GM19193 (cell line): ENCODE measurements around the gene EIF4ENIF1.
A peak's percentile ranks its signal among the peaks of the same experiment; 100 is the strongest.

ENCODE experiments used
- POLR2A ChIP-seq: IDR thresholded peaks from 4 replicates; pipeline ENCODE4 v1.6.1; 2011; ENCODE audit not compliant: insufficient read depth, insufficient read length; ENCODE audit errors: extremely low read depth

Gene EIF4ENIF1, protein sequence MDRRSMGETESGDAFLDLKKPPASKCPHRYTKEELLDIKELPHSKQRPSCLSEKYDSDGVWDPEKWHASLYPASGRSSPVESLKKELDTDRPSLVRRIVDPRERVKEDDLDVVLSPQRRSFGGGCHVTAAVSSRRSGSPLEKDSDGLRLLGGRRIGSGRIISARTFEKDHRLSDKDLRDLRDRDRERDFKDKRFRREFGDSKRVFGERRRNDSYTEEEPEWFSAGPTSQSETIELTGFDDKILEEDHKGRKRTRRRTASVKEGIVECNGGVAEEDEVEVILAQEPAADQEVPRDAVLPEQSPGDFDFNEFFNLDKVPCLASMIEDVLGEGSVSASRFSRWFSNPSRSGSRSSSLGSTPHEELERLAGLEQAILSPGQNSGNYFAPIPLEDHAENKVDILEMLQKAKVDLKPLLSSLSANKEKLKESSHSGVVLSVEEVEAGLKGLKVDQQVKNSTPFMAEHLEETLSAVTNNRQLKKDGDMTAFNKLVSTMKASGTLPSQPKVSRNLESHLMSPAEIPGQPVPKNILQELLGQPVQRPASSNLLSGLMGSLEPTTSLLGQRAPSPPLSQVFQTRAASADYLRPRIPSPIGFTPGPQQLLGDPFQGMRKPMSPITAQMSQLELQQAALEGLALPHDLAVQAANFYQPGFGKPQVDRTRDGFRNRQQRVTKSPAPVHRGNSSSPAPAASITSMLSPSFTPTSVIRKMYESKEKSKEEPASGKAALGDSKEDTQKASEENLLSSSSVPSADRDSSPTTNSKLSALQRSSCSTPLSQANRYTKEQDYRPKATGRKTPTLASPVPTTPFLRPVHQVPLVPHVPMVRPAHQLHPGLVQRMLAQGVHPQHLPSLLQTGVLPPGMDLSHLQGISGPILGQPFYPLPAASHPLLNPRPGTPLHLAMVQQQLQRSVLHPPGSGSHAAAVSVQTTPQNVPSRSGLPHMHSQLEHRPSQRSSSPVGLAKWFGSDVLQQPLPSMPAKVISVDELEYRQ

DNA sequence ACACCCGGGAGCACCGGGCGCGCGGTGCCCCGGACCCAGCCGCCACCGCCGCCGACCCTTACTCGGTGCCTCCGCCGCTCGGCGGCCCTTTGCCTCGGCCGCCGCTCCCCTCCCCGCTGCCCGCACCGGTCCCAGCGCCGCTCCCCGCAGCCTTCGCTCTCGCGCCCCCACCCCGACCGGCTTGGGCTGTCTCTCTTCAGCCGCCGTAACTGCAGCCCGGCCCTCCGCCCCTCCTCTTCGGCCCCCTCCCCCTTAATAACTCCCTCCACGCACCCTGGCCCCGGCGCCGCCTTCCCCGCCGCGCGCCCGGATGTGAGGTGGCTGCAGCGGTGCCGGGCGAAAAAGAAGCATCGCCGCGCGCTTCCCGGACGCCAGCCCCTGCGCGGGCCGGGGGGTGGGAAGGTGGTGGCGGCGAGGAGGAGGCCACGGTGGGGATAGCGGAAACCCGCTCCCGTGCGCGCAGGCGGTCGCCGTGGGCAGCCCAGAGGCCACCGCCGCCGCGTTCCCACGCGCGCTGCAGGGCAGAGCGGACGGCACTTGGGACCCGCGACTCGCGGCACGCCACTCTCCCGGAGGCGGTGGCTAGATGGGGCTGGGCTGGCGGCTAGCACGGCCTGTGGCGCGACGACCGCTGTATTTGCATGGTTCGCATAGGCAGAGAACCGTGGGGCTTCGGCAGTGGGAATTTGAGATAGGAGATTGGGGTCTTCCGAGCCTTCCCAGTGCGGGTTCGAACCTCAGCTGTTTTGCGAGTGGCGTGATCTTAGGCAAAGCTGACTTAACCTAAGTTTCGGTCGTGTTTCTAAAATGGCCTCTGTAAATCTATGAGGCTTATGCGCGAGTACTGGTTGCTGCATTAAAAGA lies at the start of gene EIF4ENIF1:
Gene EIF4ENIF1, minus strand, starts transcription at position 211 of the 864 bp plus-strand sequence. CDS start 1,124 bp downstream, outside the sequence.
- TF ChIP-seq POLR2A, result peak; percentile 81

DNA sequence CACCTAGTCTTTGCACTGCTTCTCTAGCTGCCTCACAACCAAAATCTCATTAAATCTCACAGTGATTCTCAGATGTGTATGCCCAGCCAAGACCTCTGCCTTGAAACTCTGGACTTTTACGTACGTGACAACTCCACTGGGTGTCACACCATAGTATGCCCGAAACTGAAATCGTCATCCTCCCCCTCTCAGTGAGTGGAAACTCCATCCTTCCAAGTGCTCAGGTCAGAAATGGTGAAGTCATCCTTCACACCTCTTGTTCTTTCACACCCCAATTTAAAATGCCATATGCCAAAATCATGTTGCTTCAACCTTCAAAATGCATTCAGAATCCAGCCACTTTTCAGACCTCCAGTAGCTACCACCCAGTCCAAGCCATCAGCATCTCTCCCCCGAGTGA lies 49.2 kb upstream of the EIF4ENIF1 start:
- no peak for TF ChIP-seq POLR2A

DNA sequence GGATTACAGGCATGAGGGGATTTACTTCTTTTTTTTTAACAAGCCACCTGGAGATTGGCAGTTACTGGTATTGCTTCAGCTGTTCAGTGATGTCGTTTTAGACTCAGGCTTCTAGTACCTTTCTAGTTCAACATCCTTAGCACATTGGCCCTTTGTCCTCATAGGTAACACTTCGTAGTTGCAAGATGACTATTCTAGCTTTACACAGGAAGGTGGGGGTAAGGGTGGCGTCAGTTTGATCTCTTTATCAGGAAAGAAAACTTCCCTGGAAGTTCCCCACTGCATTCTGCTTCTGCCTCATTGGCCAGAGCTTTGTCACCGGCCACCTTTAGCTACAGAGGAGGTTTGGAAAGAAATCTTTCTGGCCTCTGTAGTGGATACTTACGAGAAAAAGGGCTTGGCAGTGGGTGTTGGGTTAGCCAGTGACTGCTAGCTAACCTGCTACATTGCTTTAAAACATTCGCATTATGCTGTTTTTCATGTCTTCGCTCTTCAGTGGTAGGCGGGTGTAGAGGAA lies 47.4 kb upstream of the EIF4ENIF1 start:
- no peak for TF ChIP-seq POLR2A

DNA sequence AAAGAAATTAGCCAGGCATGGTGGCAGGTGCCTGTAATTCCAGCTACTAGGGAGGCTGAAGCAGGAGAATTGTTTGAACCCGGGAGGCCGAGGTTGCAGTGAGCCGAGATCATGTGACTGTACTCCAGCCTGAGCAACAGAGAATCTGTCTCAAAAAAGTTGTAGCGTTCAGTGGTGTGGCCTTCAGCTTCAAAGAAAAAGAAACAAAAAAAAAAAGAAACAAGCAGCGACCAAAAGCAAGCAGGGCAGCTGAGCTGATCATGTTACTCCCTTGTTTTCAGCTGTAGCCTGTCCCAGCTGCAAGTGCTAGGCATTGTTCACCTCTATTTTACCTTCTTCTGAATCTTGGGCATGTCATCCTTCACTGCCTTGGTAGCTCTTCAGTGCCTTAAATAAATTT lies 43.7 kb upstream of the EIF4ENIF1 start:
- TF ChIP-seq POLR2A, result no peak

DNA sequence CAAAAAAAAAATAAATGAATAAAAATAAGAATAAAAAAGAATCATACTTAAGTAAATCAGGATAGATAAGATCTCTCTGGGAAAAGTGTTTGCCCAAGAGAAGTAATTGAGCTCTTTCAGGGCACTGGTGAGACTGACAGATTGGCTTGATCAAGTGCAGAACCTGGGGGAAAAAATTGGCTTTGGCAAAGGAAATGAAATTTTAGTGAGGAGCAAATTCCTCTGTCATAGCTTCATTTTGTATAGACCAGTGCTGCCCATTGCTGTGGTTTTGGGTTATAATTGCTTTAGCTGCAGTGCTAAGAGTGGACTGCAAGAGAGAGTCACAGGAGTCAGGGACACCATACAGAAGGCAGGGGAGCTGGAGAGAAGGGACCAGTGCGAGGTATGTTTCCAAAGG lies 42.4 kb upstream of the EIF4ENIF1 start:
- TF ChIP-seq POLR2A, result no peak

DNA sequence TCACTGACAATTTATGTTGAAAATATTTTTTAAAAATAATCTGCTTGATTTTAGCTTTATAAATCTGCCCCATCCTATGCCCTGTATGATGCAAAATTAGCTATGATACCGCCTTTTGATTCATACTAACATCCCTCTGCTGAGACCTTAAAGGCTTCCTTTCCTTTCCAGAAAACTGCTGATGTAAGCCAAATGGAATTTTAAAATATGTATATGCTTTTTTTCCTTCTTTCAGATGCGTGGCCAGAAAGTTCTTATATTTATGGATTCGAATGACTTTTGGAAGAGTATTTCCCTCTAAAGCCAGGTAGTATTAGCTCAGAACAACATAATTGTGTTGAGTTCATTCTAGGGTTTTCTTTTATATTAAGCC lies 41.2 kb upstream of the EIF4ENIF1 start:
- TF ChIP-seq POLR2A, result no peak

DNA sequence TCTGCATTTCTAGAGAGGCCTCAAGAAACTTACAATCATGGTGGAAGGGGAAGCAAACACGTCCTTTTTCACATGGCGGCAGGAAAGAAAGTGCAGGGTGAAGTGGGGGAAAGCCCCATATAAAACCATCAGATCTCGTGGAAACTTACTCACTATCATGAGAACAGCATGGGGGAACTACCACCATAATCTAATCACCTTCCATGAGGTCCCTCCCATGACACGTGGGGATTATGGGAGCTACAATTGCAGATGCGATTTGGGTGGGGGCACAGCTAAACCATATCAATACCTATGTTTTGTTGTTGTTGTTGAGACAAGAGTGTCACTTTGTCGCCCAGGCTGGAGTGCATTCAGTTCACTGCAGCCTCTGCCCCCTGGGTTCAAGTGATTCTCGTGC lies 36.6 kb upstream of the EIF4ENIF1 start:
- TF ChIP-seq POLR2A, result no peak

DNA sequence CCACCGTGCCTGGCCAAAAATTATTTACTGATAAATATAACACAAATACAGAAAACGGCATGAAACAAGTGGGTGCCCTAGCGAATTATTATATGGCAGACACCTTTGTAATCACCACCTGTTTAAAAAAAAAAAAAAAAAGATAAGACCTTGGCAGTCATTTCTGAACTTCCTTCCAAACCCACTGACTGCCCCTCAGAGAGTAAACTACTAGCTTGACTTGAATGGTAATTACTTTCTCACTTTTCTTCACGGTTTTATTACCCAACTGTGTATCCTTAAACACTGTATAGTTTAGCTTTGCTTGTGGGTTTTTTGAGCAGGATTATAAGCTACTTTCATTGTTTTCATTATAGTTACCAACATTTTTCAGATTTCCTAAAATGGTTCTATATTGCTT lies 30.4 kb upstream of the EIF4ENIF1 start:
- TF ChIP-seq POLR2A, result no peak

DNA sequence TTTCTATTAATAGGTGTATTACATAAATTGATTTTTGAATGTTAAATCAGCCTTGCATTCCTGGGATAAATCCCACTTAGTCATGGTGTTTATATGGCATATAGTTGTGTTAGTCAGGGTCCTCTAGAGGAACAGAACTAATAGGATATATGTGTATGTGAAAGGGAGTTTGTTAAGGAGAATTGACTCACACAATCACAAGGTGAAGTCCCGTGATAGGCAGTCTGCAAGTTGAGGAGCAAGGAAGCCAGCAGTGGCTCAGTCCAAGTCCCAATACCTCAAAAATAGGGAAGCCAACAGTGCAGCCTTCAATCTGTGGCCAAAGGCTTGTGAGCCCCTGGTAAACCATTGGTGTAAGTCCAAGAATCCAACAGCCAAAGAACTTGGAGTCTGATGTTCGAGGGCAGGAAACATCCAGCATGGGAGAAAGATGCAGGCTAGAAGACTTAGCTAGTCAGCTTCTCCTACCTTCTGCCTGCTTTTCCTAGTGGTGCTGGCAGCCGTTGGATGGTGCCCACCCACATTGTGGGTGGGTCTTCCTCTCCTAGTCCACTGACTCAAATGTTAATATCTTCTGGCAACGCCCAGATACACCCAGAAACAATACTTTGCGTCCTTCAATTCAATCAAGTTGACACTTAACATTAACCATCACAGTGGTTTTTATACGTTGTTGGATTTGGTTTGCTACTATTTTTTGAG lies 19.6 kb upstream of the EIF4ENIF1 start:
- TF ChIP-seq POLR2A, result no peak

DNA sequence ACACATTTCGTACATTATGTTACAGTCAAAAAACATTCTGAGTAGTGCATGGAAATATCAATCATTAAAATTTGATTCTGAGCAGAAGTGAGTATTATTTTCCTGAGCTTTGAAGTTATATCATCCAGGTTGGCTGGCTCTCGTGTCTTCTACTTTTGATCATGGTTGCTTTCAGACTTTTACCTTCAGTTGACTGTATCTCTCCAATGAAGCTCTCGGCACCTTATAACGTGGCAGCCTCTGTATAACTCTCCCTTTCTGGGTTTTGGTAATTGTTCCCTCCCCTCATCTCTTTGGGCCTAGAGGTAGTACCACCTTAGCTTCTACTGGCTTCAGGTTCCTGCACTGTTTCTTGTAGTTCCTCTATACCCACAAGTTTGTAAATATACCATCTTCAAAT lies 18.9 kb upstream of the EIF4ENIF1 start:
- TF ChIP-seq POLR2A, result no peak

DNA sequence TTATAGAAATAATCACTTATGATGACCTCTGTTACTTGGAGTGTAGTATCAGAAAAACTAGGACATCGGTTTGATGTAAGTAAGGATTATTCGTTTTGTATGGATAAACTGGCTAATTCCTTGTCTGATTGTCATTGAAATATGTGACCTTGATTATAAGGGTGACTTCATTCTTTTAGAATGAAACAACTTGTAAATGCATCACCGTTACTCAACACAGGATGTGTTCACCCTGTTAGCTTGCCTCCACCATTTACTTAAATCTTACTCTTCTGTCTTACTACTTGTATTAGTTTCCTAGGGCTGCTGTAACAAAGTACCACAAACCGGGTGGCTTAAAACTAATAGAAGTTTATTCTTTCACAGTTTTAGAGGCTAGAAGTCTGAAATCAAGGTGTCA lies 14.6 kb upstream of the EIF4ENIF1 start:
- no peak for TF ChIP-seq POLR2A

DNA sequence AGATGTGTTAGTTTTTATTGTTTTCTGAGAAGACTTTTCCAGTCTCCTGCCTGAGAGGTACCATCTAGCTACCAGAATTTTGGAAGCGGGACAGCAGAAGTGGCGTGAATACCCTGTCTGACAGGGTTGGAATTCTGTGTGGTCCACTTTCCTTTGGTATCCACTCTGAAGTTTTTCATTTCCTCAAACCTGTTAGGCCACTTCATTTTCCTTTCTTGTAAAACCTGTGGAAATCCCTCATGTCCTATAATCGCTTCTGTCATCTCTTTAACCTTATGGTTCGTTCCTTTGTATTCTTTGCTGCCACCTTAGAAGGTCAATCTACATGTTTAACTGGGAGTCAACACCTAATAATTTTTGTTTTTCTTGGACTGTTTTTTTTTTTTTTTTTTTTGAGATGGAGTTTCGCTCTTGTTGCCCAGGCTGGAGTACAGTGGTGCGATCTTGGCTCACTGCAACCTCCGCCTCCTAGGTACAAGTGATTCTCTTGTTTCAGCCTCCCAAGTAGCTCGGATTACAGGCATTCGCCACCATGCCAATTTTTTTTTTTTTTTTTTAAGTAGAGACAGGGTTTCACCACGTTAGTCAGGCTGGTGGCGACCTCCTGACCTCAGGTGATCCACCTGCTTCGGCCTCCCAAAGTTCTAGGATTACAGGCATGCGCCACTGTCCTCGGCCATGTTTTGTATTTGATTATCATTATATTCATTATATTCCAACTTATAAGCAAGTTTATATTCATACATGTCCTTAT lies 13.7 kb upstream of the EIF4ENIF1 start:
- no peak for TF ChIP-seq POLR2A

DNA sequence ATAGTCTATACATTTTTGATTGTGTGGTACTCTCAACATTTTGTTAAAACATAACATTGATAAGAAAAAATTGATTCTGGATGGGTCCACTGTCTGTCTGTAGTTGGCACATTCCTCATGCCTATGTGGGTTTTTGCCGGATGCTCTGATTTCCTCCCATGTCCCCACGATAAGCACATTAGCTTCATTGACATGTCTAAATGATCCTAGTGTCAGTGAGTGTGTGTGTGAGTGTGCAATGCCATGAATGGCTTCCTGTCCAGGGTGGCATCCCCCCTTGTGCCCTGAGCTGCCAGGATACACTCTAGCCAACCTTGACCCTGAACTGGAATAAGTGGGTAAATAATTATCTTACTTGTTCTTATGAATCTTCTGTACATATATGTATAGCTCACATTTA lies 12.1 kb upstream of the EIF4ENIF1 start:
- no peak for TF ChIP-seq POLR2A
